Choroid plexus epithelial cell (primary cell): ENCODE data around the gene ZSCAN9.

ENCODE experiments used
- DNase-seq: peaks from one replicate; pipeline ENCODE4 v3.0.0-alpha.2; 2010; ENCODE audit warnings: low read depth
- H3K4me3 ChIP-seq: 2 replicates; pipeline ENCODE4 v1.5.1; 2011; ENCODE audit warnings: low read depth, mild to moderate bottlenecking, control low read depth, low read length, moderate library complexity
- CTCF ChIP-seq: conservative IDR thresholded peaks from 2 replicates; pipeline ENCODE4 v1.5.1; 2011; ENCODE audit warnings: low read depth, mild to moderate bottlenecking, control low read depth, inconsistent platforms, low read length, moderate library complexity

The ZSCAN9 gene

DNA sequence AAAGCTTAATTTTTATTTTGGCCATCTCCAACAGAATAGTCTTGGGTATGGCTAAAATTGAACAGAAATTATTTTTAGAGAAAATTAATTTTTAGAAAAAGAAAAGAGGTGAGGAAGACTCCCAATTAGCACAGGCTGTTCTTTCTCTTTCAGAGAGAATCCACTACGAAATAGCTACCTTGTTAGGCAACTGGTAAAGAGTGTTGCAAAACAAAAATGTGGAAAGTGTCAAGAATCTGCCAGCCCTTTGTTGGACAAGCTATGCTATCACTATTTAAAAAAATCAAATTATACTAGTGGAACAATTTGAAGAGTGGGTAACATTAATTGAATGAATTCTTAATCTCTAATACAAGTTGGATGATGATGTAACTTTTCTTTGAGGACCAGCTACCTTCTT, 19.2 kb upstream of the ZSCAN9 start:
- no peak for DNase-seq
- no peak for TF ChIP-seq CTCF
- no peak overlapping the region for H3K4me3 ChIP-seq

- no peak overlapping the region for H3K4me3 ChIP-seq
- no peak for DNase-seq
- TF ChIP-seq CTCF = no peak
These were observed 18.5 kb upstream of the ZSCAN9 start for GRCh38 chr6:28206527-28206926.

- peak overlapping the region; percentile 51 for H3K4me3 ChIP-seq
- no peak for DNase-seq
These were observed 18.1 kb upstream of the ZSCAN9 start for GRCh38 chr6:28206928-28207509.

GRCh38 chr6:28207510-28208110, 17.5 kb upstream of the ZSCAN9 start:
- peak; percentile 25 for DNase-seq
- H3K4me3 ChIP-seq = peak overlapping the region; percentile 51
- no peak for TF ChIP-seq CTCF

More at GRCh38 chr6:28206928-28207509, 18.1 kb upstream of the ZSCAN9 start:
- no peak for TF ChIP-seq CTCF

GRCh38 chr6:28208111-28208659, 16.9 kb upstream of the ZSCAN9 start:
- no peak for DNase-seq
- H3K4me3 ChIP-seq = peak overlapping the region; percentile 51
- no peak for TF ChIP-seq CTCF

GRCh38 chr6:28209753-28210535, 15.1 kb upstream of the ZSCAN9 start:
- TF ChIP-seq CTCF = no peak
- no peak overlapping the region for H3K4me3 ChIP-seq
- no peak for DNase-seq
